Left colon (tissue), 2 donors: ENCODE measurements around the gene EPB41L4B. TPM values are rescaled to one million over a fixed set of nuclear protein-coding genes. Genes with fewer than 3 reads are reported as not detected.
A peak's percentile ranks its signal among the peaks of the same experiment; 100 is the strongest.
"Not testable (repeated sequence)": the region's sequence is repeated elsewhere in the genome, so short reads cannot be mapped to it uniquely, and the experiment has no call there.

Source experiments
- ATAC-seq: fragments of 200-7000 bp; cut with Tn5 transposase; one replicate; pipeline ENCODE4 v1.9.1; 2020; ENCODE audit warnings: mild to moderate bottlenecking, moderate library complexity
- DNase-seq, 2 donors: peaks; one replicate each; pipeline ENCODE4 v3.0.0-alpha.2; 2020
- intact Hi-C, 2 donors: fragments of 100-400 bp; cut with DNase I in 1 of 2; cut with micrococcal nuclease in 1 of 2; formaldehyde crosslinking; loops; one replicate each; pipeline versions ENCODE4 v1.11.2 to v1.14.0; 2022; cut with DNase I, micrococcal nuclease
- long read RNA-seq: library from polyadenylated mRNA; unstranded; transcript quantifications from one replicate; pipeline ENCODE4 v2.0.0, GENCODE V29; 2021
- total RNA-seq, 2 donors: library from RNA; stranded (reverse); fragmentation: NEBNext Ultra II Directional; extraction: Animal tissue kit (Norgen Biotek cat#: 25700); gene quantifications; one replicate each; pipeline ENCODE4 v1.2.1, GENCODE V29; 2021
- donor health status: DM: no; HTN: no; CAD: no.
- donor health status: DM: yes; HTN: yes; CAD: no.

EPB41L4B gene
- 100 to 1,000 TPM; 147 to 150 TPM for total RNA-seq
- long read RNA-seq, full-length matches to known transcripts: 248 of 368 reads
- long read RNA-seq, partial matches to known transcripts: 84 of 368 reads
- long read RNA-seq, other reads (novel, unspliced or antisense): 36 of 368 reads

DNA sequence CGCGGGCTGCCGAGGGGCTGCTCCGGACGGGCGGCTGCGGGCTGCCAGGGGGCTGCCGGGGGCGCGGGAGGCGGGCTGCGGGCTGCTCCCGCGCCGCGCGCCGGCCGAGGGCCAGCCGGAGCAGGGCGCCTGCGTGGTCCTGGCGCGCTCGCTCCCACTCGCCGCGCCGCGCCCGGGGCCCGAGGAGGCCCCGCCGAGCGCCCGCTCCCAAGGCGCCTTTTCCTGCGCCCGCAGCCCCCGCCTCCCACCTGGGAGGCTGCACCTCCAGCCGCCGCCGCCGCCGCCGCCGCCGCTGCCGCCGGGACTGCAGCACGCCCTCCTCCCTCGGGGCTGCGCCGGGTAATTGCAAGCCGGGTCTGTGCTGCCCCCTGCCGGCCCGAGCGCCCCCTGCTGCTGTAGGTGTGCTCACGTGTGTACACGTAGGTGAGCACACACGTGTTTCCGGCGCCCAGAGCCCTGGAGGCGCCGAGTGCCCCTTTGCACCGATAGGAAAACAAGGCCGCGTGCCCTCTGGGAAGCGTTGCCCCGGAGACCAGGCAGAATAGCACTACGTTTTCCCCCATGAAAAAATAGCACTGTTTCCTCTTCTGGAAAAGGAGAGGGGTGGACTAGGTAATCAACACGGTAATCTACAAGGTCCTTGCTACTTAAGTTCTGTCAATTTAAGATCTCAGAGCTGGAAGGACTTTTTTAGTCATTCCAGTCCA, at the start of gene EPB41L4B:
Gene EPB41L4B (minus strand): TSS at position 318 of the 707 bp plus-strand sequence. CDS start 613 bp downstream, outside the sequence.
- intact Hi-C loops: loop anchor here in 1 of 2 donors (5.0 kb wide), 1 partner anchor 79 kb away; no protein-coding TSS in a partner anchor
- ATAC-seq (peak; percentile 58), DNase-seq (peak; percentile 85 to 96)

DNA sequence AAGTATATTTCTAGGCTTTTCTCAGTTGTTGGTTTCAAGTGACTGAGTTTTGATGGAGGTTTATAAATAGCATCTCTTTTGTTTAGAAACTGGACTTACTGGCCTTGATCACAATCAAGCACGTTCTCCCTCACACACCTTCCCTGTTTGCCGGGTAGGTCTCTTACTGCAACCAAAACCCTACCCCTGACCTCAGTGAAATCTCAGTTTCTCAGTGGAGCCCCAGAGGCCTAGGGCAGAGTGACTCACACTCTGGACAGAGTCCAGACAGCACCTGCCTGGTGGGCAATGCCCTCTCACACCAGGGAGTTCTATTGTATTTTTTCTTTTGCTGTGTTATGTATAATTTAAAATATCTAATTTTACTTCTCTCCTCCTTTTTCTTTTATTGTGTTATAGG, 48.4 kb upstream of the EPB41L4B start:
- DNase-seq: no peak
- intact Hi-C loops: no loop called here
- no peak for ATAC-seq

DNA sequence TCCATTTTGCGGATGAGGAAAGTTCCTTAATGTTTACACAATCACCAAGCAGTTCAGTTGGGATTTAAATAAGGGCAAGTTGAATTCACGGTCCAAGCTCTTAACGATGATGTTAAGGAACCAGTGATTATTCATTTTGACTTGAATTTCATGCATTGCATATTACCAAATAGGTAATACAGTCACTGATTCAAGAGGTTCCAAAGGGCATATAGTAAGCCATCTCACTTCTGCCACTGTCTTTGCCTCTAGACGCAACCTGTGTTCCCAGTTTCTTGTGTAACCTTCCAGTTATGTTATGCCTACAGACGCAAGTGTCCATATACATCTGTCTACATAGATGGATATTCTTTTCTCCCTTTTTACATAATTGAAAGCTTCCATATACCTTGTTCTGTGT, 39.9 kb upstream of the EPB41L4B start:
- ATAC-seq: no peak
- intact Hi-C loops: no loop called here
- no peak for DNase-seq

DNA sequence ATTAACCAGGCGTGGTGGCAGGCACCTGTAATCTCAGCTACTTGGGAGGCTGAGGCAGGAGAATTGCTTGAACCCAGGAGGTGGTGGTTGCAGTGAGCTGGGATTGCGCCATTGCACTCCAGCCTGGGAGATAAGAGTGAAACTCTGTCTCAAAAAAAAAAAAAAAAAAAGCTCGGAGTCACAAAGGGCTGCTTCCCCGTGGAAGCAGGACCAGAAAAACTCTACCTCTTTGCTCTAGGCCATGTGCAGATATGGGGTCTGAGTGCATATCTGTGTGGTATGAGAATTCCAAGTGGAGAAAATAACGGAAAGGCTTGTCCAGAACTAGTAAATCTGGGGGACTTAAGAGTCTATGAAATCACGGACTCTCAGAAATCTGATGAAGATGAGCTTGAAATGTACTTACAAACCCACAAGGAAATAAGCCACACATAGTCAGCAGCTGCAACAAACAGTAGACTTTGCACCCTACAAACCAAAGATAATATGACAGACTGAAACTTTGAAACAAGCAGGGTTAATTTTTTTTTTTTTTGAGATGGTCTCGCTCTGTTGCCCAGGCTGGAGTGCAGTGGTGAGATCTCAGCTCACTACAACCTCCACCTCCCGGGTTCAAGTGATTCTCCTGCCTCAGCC, 38.2 kb upstream of the EPB41L4B start:
- intact Hi-C loops, DNase-seq: not testable (repeated sequence)
- peak; percentile 96 for ATAC-seq

GRCh38 chr9:109355564-109356297, 34.9 kb upstream of the EPB41L4B start:
- ATAC-seq (no peak), DNase-seq (no peak)
- intact Hi-C loops: no loop called here

DNA sequence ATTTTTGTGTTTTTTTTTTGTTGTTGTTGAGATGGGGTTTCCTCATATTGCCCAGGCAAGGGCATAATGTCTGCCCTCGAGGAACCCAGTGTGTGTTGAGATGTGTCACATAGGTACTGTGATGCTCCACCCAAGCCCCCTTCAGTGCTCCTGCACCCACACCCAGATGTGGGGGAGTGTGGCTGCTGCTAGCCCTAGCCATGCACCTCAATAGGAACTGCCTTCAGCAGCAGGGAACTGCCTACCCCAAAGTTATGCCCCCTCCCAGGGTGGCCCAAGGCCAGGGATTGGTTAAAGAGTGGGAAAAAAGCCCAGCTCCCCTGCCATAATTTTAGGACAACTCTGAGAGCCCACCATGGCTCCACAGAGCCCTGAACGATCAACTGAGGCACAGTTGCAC, 33.3 kb upstream of the EPB41L4B start:
- intact Hi-C loops: no loop called here
- ATAC-seq: no peak
- DNase-seq: no peak

DNA sequence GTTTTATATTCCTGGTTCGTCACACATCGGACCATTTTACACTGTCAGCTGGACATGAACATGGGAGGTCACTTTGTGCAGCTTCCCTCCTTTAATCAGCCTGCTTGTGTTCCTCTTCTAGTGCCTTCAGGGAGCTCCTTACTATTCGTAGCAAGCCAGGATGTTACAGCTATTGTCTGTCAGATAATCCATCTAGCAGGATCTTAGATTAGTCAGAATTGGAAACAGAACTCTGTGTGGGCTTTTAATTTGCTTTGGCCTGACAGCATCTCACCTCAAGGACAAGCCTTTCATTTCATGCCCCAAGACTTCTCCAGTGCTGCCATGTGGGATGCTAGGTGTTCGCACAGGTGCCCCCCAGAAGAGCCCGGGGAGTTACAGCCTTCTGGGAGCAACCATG, 30.2 kb upstream of the EPB41L4B start:
- ATAC-seq: no peak
- DNase-seq: no peak
- intact Hi-C loops: no loop called here

- intact Hi-C loops: no loop called here
- ATAC-seq (no peak), DNase-seq (no peak)
Observed at GRCh38 chr9:109349421-109349846, 28.6 kb upstream of the EPB41L4B start.

DNA sequence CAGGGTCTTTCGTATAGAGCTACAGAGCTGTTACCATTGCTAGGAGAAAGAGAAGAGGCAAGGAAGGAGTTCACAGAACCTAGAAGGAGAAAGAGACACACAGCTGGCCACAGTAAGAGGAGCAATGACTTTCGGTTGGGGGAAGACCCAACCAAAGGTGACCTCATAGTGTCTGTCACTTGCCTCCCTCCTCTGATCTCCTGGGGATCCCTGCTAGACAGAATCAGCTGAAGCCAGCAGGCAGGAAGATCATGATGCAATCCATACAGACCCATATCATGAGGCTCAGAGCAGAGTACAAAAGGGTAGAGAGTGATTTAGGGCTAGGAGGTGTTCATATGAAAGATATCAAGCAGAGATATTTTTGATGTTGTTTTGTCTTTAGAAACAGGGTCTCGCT, 26.0 kb upstream of the EPB41L4B start:
- DNase-seq: no peak
- no peak for ATAC-seq
- intact Hi-C loops: no loop called here

GRCh38 chr9:109344866-109345265, 24.0 kb upstream of the EPB41L4B start:
- ATAC-seq (no peak), DNase-seq (no peak)
- intact Hi-C loops: no loop called here

DNA sequence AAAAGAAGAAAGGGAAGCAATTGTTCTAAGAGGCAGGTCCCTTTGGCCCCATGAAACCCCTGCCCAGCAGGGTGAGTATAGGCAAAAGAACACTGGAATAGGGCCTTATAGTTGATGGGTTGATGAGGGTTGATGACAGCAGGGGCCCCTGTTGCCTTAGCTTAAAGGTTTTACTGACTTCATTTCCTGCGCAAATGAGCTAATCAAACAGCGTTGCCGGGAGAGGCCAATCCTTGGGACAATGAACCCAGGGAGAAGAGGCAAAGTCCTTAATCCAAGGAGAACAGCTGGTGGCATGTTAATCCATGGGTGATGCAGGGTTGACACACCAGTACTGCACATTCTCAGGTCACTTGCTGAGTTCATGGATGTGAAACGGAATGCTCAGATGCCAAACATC, 22.0 kb upstream of the EPB41L4B start:
- intact Hi-C loops: no loop called here
- DNase-seq (peak in 1 of 2 donors; percentile 34), ATAC-seq (peak; percentile 76)

GRCh38 chr9:109341561-109341960, 20.7 kb upstream of the EPB41L4B start:
- no peak for DNase-seq
- intact Hi-C loops: no loop called here
- no peak for ATAC-seq

GRCh38 chr9:109340979-109341378, 20.1 kb upstream of the EPB41L4B start:
- DNase-seq, ATAC-seq, intact Hi-C loops: not testable (repeated sequence)

DNA sequence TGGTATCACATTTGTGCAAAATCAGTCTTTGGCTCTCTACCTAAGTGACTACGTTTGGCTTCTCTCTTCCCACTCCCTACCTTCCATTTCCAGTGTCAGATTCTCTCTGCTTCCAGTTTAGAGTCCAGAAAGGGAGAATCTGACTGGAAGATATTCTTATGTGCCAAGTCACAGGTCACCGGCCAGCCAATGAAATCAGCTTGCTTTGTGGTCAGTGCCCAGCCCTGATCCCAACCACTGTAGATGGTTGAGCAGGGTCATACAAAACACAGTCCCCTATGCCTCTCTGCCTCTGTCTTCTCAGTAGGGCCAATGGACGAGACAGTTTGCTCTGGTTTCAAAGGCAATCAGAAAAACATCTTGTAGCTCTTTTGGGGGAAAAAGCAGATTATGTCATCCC, 15.6 kb upstream of the EPB41L4B start:
- no peak for DNase-seq
- ATAC-seq: no peak
- intact Hi-C loops: no loop called here

- DNase-seq: no peak
- ATAC-seq: no peak
- intact Hi-C loops: no loop called here
Observed at GRCh38 chr9:109335929-109336328, 15.1 kb upstream of the EPB41L4B start.

- ATAC-seq (no peak), DNase-seq (no peak)
- intact Hi-C loops: no loop called here
Observed at GRCh38 chr9:109335121-109335520, 14.3 kb upstream of the EPB41L4B start.

- DNase-seq: peak; percentile 84 to 87
- ATAC-seq: peak; percentile 86
- intact Hi-C loops: no loop called here
Observed at GRCh38 chr9:109331353-109331752, 10.5 kb upstream of the EPB41L4B start.

DNA sequence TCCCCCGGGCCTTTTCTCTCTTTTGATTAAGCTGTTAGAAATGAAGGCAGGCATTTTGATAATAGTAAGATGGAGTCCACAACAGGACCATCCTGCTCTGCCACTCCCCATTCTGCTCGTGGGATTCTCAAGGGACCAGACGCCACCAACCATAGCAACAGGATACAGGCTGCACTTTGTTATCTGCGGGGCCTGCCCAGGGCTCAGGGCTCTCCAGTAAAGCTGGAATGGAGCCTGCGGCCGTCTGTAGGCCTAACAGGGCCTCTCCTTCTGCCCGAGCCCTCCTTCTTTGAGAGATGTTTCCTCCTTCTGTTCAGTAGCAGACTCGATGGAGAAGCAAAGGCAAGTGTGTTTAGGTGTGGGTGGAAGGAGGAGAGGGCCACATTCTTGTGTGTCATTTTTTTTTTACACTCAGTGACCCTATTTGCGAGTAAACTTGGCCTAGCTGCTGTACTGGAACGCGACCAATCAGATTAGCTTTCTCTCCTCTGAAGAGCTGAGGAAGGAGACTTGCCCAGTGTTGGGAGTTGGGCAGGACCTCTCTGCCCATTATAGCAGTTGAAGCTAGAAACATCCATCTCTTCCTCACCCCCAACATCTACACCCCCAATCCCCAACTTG, 8.9 kb upstream of the EPB41L4B start:
- peak; percentile 36 for ATAC-seq
- DNase-seq: no peak
- intact Hi-C loops: no loop called here

- ATAC-seq: peak; percentile 84
- intact Hi-C loops: no loop called here
- peak; percentile 69 to 83 for DNase-seq
Observed at GRCh38 chr9:109328978-109329637, 8.2 kb upstream of the EPB41L4B start.
